CD4-positive, alpha-beta T cell treated with Interleukin-10 for 1 hour (primary cell): ENCODE results near the gene VTI1A.
"Not testable (repeated sequence)": the region's sequence is repeated elsewhere in the genome, so short reads cannot be mapped to it uniquely, and the experiment has no call there.

ENCODE experiments used
- DNase-seq: peaks from one replicate; pipeline ENCODE4 v3.0.0-alpha.2; 2020

Gene VTI1A

DNA sequence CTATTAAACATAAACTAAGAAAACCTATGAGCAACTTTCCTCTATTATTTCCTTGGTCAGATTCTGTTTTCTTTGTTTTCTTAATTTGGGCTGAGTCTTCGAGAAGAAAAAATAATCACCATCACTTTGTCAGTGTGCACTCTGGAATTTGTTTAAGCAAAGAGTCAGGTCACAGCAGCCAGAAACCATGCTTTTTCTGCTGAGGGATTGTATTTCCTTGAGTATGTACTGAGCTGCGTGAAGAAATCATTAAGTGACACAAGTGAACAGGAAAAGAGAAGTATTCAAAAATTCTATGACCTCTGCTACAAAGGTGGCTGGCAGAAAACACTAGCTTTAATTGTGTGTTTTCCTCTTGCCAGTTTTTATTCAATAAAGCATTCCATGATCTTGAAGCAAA lies 249.6 kb downstream of the VTI1A start:
- no peak for DNase-seq

DNA sequence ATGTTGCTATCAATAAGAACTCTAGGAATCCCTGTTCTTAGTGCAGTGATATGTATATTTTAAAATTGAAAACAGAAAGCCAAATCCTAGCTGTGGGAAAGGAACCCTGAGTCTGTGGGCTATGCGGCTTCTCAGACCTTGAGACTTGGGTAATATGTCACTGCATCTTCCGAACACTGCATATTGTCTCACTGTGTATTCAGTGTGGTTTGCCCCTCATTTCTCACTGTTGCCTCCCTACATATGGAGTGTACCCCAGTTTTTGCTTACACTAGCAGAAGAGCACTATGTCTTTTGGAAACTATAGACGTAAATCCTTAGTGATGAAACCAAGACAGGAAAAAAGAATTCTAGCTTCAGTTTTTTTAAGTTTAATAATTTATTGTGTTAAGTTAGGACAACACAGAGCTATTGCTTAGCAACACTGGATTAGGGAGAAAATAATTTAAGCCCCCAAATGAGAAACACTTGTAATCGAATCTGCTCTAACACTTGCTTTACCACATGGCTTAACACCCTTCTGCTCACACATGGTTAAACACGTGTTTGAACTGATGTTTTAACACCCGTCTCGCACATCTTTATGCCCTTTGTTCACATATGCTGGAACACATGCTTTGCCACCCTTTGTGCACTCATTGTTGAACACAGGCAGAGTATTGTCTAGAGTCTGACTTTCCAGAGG lies 251.3 kb downstream of the VTI1A start:
- no peak for DNase-seq

DNA sequence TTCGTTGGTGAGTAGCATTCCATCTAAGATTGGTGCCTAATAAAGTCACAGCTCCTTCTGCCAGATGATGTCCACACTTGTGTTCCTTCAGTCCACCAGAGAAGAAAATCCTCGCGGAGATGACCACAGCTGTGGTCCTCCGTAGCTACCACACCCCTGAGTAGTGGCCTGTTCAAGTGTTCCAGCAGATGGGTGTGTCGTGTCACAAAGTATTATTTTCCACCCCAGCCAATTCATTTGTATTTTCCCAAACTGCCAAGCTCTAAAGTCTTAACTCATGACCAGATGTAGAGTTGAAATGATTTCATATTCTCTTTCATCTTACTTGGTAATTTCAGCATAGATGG lies 251.8 kb downstream of the VTI1A start:
- DNase-seq = no peak

DNA sequence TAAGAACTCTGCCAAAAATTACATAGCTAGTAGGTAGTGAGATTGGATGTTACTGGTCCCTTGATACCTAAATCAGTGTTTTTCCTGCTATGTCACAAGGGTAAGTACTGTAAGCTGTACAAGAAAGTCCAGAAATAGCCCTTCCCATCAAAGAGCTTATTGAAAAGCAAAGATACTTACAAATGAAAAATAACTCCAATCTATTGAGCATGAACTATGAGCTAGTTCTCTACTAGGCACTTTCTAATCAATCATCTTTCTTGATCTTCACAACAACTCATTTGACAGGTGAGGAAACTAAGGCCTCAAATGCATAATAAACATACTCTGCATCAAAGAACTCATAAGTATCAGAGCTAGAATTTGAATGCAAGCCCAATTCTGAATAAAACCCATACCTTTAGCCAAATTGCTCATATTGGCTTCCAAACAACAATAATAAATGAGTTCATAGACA lies 253.2 kb downstream of the VTI1A start:
- no peak for DNase-seq

DNA sequence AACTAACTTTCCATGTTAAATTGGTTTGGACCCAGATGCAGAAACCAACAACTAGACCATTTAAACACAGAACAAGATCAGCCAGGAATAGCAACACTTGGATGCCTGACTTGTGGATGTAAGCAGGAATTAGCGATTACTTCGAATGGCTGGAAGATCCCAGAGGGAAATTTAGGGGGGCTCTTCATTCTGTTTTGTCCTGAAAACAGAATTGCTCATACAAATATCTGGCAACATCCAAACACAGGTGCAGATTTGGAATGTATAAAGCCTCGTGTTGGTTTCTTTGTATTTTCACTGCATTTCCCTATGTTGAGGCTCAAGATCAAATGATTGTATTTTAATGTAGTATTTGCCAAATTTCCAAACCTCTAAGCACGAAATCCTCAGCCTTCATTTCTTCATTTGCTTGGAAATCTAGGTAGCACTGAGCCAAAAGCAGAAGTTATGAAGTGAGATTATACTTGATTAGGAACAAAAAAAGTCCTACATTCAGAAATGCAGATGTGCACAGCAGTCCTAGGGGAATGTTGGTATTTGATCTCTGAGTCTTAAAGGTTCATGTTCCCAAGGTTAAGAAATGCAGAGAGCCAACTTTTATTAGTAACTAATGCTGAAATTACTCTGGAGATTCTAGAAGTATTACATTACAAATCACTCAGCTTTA lies 254.3 kb downstream of the VTI1A start:
- no peak for DNase-seq

DNA sequence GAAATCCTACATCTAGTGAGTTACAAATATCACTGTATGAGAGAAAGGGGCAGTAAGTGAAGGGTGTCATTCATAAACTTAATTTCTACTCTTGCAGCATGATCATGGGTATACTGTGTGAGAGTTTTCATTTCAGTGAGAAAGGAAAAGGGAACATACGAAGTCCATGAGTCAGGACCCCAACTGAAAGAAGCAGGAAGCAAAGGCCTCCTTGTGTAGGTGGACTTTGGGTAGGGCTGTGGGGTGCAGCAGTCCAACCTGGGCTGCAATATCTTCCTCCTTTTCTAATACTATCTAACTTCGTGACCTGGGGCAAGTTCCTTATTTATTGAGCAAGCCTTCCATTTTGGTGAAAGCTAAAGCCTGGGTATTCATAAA lies 254.9 kb downstream of the VTI1A start:
- DNase-seq = no peak

DNA sequence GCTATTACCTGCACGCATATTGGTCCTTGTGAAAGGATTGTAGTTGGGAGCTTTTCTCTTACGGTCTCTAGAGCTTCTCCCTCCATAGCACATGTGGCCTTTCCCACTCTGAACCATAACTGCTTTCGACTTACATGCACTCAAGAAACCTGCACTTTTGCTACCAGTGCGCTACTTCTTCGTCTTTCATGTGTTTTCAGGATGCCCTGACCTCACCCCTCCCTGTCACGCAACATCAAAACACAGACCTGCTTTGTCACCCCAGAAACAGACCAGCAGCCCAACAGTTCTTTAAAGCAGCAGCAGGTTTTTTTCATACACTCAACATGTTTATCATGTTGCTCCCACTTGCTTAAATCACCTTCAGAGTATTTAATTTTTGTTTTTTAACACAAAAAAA lies 259.6 kb downstream of the VTI1A start:
- no peak for DNase-seq

DNA sequence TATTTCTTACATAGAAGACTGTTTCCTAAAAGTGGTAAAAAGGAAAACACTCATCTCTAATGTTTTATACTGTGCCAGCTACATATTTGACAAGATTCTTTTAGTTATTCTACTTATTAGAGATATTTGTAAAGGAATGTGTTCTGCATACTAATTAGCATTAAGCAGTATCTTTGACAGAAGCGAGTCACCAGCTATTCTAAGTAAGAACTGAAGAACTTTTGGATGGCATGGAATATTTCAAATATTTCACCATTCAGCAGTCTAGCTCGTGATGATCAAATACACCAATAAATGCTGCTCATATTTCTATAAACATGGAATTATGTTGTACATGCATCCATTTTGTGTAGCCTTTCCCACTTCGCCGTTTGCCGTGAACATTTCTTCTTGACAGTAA lies 261.4 kb downstream of the VTI1A start:
- DNase-seq = no peak

DNA sequence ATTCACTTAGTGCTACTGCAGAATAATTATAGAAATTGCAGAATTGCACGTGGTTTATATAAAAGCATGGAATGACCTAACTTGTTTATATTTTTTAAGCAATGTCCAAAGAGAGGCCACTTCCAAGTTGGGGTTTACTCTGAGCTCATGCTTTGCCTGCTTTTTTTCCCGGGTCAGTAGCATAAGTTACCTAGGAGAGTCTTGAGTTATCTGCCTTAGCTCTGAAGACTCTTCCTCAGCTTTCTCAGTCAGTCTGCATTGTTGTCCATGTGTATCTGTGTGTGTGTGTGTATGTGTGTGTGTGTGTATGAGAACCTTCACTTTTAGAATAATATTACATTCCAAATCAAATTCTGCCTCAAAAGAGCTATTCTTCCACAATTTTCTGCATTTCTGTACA lies 263.5 kb downstream of the VTI1A start:
- DNase-seq = no peak

DNA sequence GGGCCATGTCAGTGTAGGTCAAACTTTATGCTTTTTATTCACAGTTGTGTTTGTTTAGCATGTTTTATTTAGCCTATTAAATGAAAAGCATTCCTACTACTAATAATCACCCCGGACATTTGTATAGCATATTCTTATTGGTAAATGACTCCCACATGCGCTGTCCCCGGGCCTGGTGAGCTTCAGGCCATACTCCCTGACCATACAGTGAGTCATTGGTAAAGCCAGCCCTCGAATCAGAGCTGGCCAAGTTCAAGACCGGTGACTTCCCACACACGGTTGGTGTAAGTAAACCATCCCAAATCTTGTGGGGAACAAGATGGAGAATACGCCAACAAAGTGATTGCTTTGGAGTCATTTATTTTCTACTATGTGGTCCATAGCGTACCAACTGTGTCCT lies 264.4 kb downstream of the VTI1A start:
- no peak for DNase-seq

DNA sequence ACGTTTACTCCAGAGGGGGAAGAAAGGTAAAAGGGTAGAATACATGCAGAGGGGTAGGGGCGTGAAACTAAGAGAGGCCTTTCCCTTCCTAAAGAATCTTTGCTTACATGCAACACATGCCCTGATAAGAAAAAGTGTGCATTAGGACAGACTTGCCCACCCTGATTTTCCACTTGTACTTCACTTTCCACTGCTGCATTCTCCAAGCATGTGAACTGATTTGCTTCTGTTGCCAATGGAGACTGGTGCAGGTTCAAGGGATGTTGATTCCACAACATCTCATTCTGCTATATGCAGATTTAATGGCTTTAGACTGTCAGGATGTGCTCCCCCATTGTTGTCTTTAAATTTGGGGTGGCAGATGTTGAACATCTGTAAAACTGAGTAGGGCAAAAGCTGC lies 265.5 kb downstream of the VTI1A start:
- no peak for DNase-seq

DNA sequence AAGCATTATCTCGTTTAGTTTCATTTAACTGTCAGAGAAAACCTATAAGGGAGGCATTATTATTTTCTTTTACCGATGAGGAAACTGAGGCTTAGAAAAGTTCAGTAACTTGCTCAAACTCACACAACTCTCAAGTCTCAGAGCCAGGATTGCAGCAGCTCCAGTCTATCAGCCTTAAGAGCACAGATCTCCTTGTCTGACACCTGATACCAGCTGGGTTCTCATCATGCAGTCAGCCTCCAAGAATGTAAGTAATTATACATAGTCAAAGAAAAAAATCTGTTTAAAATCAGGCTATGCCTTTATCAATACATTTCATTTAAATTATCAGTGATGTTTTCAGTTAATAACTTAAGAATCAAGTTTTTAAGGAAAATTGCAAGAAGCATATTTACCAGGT lies 266.4 kb downstream of the VTI1A start:
- no peak for DNase-seq

DNA sequence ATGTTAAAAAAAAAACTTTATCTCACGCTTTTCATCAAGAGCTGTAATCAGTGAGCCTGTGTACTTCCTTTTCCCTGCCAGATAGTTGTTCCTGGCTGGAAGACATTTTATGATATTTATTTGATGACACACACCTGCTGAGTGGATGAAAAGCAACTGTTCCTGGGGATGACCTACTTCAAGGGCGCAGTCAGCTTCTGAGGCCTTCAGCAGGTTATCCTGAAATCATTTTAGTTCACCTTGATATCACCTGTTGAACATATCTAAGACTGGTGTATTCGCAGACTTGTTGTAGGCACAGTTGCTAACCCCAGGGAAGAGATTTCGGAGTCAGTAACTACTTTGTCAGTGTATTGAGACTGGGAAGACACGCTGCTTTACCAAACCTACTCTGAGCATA lies 268.6 kb downstream of the VTI1A start:
- DNase-seq = no peak

DNA sequence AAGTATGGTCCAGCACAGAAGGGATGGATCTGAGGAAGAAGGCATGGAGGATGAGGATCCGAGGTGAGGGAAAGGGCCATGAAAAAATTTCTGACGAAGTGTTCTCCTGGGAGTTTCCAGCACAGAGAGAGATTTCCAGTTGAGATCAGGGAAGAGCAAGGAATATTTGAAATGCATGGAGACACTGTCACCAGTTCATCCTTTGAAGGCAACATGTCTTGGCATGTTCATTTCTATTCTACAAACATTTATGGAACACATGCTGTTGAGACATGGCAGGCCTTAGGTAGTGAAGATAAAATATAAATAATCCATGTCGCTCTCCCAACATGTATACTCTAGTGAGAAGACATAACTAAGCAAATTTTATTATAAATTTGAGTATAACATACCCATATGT lies 269.1 kb downstream of the VTI1A start:
- DNase-seq = no peak

DNA sequence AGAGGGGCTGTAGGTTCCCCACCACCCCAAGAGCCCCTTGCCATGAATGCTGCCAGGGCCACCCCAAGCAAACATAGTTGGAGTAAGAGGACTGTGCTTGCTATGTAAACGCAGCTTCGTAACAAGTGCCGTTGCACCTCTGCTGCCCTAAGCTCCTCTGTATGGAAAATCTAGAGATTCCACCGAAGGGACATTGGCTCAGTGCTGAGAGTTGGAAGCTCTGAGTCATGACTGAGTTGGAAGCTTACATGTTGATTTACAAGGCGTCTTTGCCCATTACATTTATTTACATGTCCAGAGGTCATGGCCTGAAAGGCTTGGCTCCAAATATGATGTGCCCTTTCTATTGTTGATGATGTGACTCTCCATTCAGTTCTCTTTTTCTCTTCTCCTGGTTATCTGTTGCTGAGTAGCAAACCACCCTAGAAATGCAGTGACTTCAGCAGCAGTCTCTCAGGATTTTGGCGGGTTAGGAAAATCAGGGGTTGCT lies 270.0 kb downstream of the VTI1A start:
- no peak for DNase-seq

DNA sequence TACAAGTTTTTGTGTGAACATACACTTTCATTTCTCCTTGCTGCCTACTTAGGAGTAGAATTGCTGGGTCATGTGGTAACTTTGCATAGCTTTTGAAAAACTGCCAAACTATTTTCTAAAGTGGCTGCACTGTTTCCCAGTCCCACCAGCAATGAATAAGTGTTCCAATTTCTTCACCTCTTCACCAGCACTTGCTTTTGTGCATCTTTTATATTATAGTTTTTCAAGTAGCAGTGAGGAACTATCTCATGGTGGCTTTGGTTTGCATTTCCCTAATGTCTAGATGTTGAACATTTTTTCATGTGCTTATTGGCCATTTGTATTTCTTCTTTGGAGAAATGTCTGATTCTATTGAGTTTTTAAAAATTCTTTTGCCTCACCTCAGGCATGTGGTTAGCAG lies 273.2 kb downstream of the VTI1A start:
- no peak for DNase-seq

DNA sequence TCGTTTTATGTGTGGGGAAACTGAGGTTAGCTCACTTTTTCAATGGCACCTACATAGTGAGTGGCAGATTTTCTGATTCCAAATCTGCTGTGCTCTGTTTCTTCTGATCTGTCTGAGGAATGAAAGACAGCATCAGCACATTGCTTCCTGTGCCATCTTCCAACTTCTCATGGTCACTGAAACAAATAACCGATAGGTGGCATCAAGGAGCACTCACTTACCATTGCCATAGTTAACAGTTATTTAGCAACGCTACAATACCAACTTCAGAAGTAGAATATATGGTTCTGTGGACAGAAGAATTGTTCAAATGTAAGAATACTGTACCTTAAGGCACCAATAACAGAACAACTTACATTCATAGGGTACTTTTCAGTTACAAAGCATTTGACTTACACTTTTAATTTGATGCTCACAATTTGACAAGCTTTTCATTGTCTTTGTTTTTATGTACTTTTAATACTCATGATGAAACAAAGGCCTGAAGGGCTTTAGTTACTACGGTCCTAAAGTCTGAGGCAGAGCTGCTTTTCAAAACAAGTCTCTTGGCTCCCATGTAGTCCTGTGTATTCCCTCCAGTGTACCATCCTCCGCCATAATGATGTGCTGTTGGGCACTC lies 274.2 kb downstream of the VTI1A start:
- peak; percentile 43 for DNase-seq

DNA sequence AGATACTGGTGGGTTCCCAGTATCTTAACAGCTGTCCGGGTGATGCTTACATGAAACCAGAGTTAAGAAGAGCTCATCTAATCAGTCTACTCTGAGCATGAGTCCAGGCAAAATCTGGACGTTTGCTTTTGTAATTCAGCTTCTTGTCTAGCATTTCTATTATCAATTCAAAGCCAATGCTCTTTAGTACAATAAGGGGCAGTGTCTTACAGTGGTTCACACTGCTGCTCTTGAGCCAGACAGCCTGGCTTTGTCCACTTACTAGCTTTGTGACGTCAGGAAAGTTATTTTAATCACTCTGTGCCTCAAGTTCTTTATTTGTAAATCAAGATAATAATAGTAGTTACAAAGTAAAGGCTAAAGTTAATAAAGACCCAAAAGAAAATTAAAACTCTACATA lies 275.7 kb downstream of the VTI1A start:
- DNase-seq = no peak

DNA sequence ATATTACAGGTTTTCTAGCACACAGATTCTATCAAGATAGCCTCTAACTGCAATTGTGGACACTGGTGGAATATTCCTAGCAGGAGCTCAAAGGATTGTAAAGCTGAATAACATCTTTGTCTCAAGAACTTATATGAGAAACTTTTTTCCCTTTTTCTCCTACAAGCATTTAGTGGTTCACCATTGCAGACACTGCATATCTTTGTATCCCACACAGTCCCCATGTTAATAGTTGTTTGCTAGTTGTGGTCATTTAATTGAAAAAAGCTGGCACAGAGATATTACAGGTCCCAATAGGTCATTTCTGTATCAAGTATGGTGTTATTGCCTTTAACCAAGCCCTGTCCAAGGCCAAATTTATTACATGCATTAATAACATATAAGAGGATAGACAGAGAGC lies 276.9 kb downstream of the VTI1A start:
- DNase-seq = no peak

DNA sequence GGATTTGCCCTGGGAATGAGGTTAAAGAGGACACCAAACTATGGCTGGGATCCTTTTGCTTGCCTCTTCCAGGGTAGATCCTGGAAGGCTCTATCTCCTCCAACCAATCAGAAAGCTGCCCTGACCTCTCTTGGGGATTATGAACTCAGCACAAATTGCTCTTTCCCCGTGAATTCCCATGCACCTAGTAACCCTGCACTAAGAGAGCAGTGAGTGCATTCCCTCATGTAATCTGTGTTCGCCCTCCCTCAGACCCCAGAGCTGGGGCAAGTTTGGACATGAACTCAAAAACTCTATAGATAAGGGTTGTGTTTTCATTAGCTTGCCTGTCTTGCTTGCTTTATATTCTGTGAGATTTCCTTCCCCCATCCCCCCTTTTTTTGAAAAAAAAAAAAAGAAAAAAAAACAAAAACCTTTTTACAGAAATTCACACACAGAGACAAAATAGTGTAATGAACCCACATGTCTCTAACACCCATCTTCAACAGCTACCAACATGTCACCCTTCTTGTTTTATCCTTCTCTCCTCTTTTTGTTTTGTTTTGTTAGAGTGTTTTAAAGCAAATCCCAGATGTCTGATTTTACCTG lies 277.5 kb downstream of the VTI1A start:
- DNase-seq = no peak

DNA sequence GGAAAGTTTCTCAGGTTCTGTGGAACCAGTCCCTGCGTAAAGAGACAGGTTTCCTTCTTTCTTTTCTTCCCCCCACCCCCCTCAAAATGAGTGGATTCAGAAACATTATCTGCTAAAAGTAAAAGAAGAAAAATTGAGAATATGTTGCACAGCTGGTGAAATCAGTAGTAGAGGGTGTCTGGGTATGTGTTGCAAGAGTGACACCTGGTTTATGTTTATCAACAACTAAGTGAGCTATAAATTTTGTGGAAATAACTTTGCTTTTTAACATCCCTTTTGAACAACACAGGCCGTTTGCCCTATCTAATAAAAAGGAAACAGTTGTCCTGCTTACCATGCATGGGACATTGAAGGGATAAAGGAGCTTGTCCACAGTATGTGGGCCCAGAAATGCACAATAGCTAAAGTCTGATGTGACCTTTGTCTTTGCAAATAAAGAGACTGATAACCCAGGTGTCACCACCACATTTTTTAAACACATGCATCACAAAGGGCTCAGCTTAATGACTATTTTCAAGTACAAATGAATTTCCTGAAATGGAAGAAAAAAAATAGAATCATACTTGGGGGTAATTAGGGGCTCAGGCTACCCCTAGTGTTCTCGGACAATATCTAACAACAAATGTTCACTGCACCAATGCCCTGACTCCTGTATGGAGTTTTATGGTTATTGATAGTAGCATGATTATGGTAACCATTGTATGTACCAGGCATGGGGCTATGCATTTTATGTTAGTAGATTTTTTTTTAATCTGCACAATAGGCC lies 281.3 kb downstream of the VTI1A start:
- DNase-seq = no peak

DNA sequence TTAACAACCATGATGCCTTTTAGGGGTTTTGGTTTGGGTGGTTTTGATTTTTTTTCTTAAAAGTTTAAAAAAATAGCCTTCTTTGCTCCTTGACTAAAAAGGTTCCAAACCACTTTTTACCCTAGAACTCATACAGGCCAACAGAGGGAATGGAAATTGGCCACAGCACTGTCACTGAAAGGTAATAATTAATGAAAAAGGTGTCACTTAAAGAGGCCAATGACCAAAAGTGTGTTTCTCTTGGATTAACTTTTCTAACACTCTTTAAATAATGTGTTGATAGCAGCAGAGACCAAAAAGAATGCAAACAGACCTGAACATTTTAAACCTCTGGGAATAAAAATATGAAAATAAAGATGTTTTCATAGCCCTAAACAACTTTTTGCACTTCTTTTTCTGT lies 282.0 kb downstream of the VTI1A start:
- no peak for DNase-seq

DNA sequence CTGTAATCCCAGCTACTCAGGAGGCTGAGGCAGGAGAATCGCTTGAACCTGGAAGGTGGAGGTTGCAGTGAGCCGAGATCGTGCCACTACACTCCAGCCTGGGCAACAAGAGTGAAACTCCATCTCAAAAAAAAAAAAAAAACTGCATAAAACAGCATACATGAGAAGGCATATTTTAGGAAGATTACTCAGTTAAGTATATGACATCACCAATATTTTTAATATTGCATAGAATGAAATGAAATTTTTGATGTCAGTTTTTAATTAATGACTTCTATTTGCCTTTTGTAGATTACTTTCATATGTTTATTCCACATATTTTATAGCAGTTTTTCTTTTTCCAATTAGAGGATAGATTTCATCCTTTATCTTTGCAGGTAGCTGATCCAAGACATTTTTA lies 284.4 kb downstream of the VTI1A start:
- not testable (repeated sequence) for DNase-seq
